Neutrophil (primary cell): Measurements from ENCODE around the gene PODN.

Experiments used
- H3K27ac ChIP-seq: fragments of 200-600 bp; sonication (generic); 2 replicates; pipeline ENCODE4 v1.5.1; 2016; ENCODE audit warnings: mild to moderate bottlenecking, moderate library complexity
- H3K27me3 ChIP-seq: fragments of 200-600 bp; sonication (generic); 2 replicates; pipeline ENCODE4 v1.6.0; 2016; ENCODE audit warnings: mild to moderate bottlenecking
- H3K36me3 ChIP-seq: fragments of 200-600 bp; sonication (generic); 2 replicates; pipeline ENCODE4 v1.5.1; 2017
- H3K4me1 ChIP-seq, 2 experiments: fragments of 200-600 bp in 1 of 2; sonication (generic) in 1 of 2; 1 replicate in 1 of 2; 2 replicates in 1 of 2; pipeline versions ENCODE4 v1.5.1 to v1.6.1; 2013 to 2016; ENCODE audit warnings: low read depth in 1 of 2, low read length in 1 of 2, mild to moderate bottlenecking in 1 of 2, moderate library complexity in 1 of 2; ENCODE audit not compliant: control insufficient read depth in 1 of 2, insufficient read depth in 1 of 2
- H3K4me3 ChIP-seq, 2 experiments: fragments of 200-600 bp in 1 of 2; sonication (generic) in 1 of 2; 1 replicate in 1 of 2; 2 replicates in 1 of 2; pipeline ENCODE4 v1.5.1; 2013 to 2016; ENCODE audit warnings: low read depth in 1 of 2, low read length in 1 of 2, mild to moderate bottlenecking in 1 of 2, moderate library complexity in 1 of 2
- H3K9me3 ChIP-seq: fragments of 200-600 bp; sonication (generic); 2 replicates; pipeline ENCODE4 v1.5.1; 2016
- CTCF ChIP-seq: fragments of 200-600 bp; sonication (generic); IDR thresholded peaks from 2 replicates; pipeline ENCODE4 v1.5.1; 2016; ENCODE audit warnings: antibody characterized with exemption

The PODN gene

GRCh38 chr1:53026254-53026653 lies 35.8 kb upstream of the PODN start:
- Histone ChIP-seq H3K36me3 (peaks cover 17% of the 10 kb centered on the region), H3K9me3 (no peaks in the 10 kb centered on the region), H3K4me1 (peaks cover 27 to 28% of the 10 kb centered on the region in 2 experiments), H3K4me3 (no peak overlapping the region), H3K27me3 (no peaks in the 10 kb centered on the region), H3K27ac (no peak overlapping the region)
- TF ChIP-seq CTCF = no peak

GRCh38 chr1:53031732-53032131 lies 30.3 kb upstream of the PODN start:
- Histone ChIP-seq H3K27ac (no peak overlapping the region), H3K4me1 (no peaks in the 10 kb centered on the region), H3K36me3 (peaks cover 29% of the 10 kb centered on the region), H3K9me3 (no peaks in the 10 kb centered on the region), H3K4me3 (no peak overlapping the region), H3K27me3 (no peaks in the 10 kb centered on the region)
- no peak for TF ChIP-seq CTCF

GRCh38 chr1:53037159-53037558 lies 24.9 kb upstream of the PODN start:
- H3K9me3 ChIP-seq = no peaks in the 10 kb centered on the region
- no peaks in the 10 kb centered on the region for H3K27me3 ChIP-seq
- no peak for TF ChIP-seq CTCF
- peaks cover 44% of the 10 kb centered on the region for H3K36me3 ChIP-seq
- H3K4me3 ChIP-seq = no peak overlapping the region
- no peak overlapping the region for H3K27ac ChIP-seq
- H3K4me1 ChIP-seq = no peaks in the 10 kb centered on the region

GRCh38 chr1:53038566-53038965 lies 23.4 kb upstream of the PODN start:
- no peak for TF ChIP-seq CTCF

GRCh38 chr1:53043271-53043670 lies 18.7 kb upstream of the PODN start:
- Histone ChIP-seq H3K4me3 (no peak overlapping the region), H3K27ac (no peak overlapping the region), H3K4me1 (no peaks in the 10 kb centered on the region), H3K36me3 (peaks cover 65% of the 10 kb centered on the region), H3K9me3 (no peaks in the 10 kb centered on the region), H3K27me3 (no peaks in the 10 kb centered on the region)
- no peak for TF ChIP-seq CTCF

More at GRCh38 chr1:53038566-53038965, 23.4 kb upstream of the PODN start:
- H3K36me3 ChIP-seq = peaks cover 42% of the 10 kb centered on the region
- H3K9me3 ChIP-seq = no peaks in the 10 kb centered on the region
- H3K4me3 ChIP-seq = no peak overlapping the region
- H3K4me1 ChIP-seq = no peaks in the 10 kb centered on the region
- no peak overlapping the region for H3K27ac ChIP-seq
- H3K27me3 ChIP-seq = no peaks in the 10 kb centered on the region

- no peaks in the 10 kb centered on the region for H3K4me1 ChIP-seq
- no peak for TF ChIP-seq CTCF
- no peaks in the 10 kb centered on the region for H3K27me3 ChIP-seq
- H3K9me3 ChIP-seq = no peaks in the 10 kb centered on the region
- H3K36me3 ChIP-seq = peaks cover 65% of the 10 kb centered on the region
- H3K27ac ChIP-seq = no peak overlapping the region
- no peak overlapping the region for H3K4me3 ChIP-seq
Measured at GRCh38 chr1:53044926-53045325, 17.1 kb upstream of the PODN start.
